Peyer's patch (tissue), 4 donors: ENCODE results near the gene DSCAML1. TPM values are rescaled to one million over a fixed set of nuclear protein-coding genes. Genes with fewer than 3 reads are reported as not detected.

Source experiments
- DNase-seq, 3 donors: peaks; one replicate each; pipeline ENCODE4 v3.0.0-alpha.2; 2017 to 2019
- H3K27ac ChIP-seq, 4 donors: fragments of 200-600 bp; sonication (generic); one replicate each; pipeline ENCODE4 v1.5.1; 2016 to 2019
- H3K27me3 ChIP-seq, 2 donors: fragments of 200-600 bp; sonication (generic); one replicate each; pipeline ENCODE4 v1.5.1; 2019
- H3K36me3 ChIP-seq, 3 donors: fragments of 200-600 bp; sonication (generic); one replicate each; pipeline ENCODE4 v1.5.1; 2016 to 2019
- H3K4me1 ChIP-seq, 4 donors: fragments of 200-600 bp; sonication (generic); one replicate each; pipeline ENCODE4 v1.5.1; 2016 to 2019
- H3K4me3 ChIP-seq, 4 donors: fragments of 200-600 bp; sonication (generic); 1 replicate in 3 of 4; 2 replicates in 1 of 4; pipeline ENCODE4 v1.5.1; 2016 to 2019; ENCODE audit warnings: mild to moderate bottlenecking in 1 of 4
- H3K9me3 ChIP-seq, 4 donors: fragments of 200-600 bp; sonication (generic); one replicate each; pipeline ENCODE4 v1.5.1; 2016 to 2019; ENCODE audit warnings: mild to moderate bottlenecking in 1 of 4
- POLR2A ChIP-seq, 2 donors: fragments of 450-650 bp; IDR thresholded peaks; one replicate each; pipeline ENCODE4 v1.5.1; 2017; ENCODE audit warnings: antibody characterized with exemption in 2 of 2, mild to moderate bottlenecking in 2 of 2, moderate library complexity in 2 of 2
- total RNA-seq, 4 donors: library from RNA; depleted of rRNA; stranded (reverse); fragments of >200 nt; gene quantifications; one replicate each; pipeline ENCODE4 v1.1.0, GENCODE V29; 2016
- TF ChIP-seq, protein P1 (sequence below), 6 experiments: fragments of 450-650 bp in 4 of 6; fragments of 200-600 bp in 2 of 6; sonication (generic) in 1 of 6; IDR thresholded peaks; one replicate each; pipeline ENCODE4 v1.5.1; 2017 to 2019; ENCODE audit warnings: antibody characterized with exemption in 6 of 6, mild to moderate bottlenecking in 3 of 6, moderate library complexity in 1 of 6

DSCAML1 gene
- total RNA-seq, 4 donors from 2014 or later, result 0.18 to 5.8 (median 2.9) TPM

DNA sequence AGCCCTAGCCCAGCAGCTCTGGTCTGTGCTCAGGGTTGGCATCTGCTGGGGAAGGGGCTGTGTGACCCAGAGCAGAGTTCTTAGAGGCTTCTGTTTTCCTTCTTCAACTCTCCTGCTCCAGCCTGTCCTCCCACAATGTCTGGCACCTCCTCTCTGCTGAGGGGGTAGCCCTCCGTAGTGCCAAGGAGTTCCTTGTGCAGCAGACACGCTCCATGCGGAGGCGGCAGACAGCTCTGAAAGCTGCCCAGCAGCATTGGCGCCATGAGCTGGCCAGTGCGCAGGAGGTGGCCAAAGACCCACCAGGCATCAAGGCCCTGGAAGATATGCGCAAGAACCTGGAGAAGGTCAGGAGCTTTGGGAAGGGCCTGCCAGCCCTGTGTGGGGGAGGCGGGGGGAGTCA is 400.0 kb downstream of the DSCAML1 start:
- DNase-seq, result no peak
- Histone ChIP-seq H3K4me1 (no peaks in the 10 kb centered on the region), H3K4me3 (no peak overlapping the region), H3K27me3 (no peaks in the 10 kb centered on the region), H3K27ac (no peak overlapping the region), H3K36me3 (peaks cover 0 to 64% (median 0%) of the 10 kb centered on the region in 3 donors), H3K9me3 (peaks cover 0 to 6% (median 2%) of the 10 kb centered on the region in 4 donors)
- TF ChIP-seq, protein P1, sequence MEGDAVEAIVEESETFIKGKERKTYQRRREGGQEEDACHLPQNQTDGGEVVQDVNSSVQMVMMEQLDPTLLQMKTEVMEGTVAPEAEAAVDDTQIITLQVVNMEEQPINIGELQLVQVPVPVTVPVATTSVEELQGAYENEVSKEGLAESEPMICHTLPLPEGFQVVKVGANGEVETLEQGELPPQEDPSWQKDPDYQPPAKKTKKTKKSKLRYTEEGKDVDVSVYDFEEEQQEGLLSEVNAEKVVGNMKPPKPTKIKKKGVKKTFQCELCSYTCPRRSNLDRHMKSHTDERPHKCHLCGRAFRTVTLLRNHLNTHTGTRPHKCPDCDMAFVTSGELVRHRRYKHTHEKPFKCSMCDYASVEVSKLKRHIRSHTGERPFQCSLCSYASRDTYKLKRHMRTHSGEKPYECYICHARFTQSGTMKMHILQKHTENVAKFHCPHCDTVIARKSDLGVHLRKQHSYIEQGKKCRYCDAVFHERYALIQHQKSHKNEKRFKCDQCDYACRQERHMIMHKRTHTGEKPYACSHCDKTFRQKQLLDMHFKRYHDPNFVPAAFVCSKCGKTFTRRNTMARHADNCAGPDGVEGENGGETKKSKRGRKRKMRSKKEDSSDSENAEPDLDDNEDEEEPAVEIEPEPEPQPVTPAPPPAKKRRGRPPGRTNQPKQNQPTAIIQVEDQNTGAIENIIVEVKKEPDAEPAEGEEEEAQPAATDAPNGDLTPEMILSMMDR (IDR thresholded peaks at IDR 0.05), result no peak
- TF ChIP-seq POLR2A (IDR thresholded peaks at IDR 0.05), result no peak

GRCh38 chr11:117395476-117395875 is 401.5 kb downstream of the DSCAML1 start:
- Histone ChIP-seq H3K4me1 (no peaks in the 10 kb centered on the region), H3K9me3 (peaks cover 0 to 6% (median 2%) of the 10 kb centered on the region in 4 donors), H3K27ac (no peak overlapping the region), H3K27me3 (no peaks in the 10 kb centered on the region), H3K4me3 (no peak overlapping the region), H3K36me3 (peaks cover 0 to 79% (median 0%) of the 10 kb centered on the region in 3 donors)
- TF ChIP-seq POLR2A (IDR thresholded peaks at IDR 0.05), result no peak
- TF ChIP-seq, protein P1 (IDR thresholded peaks at IDR 0.05), result no peak
- DNase-seq, result no peak

GRCh38 chr11:117394221-117394925 is 402.6 kb downstream of the DSCAML1 start:
- H3K4me1 ChIP-seq, result no peaks in the 10 kb centered on the region

GRCh38 chr11:117392979-117393378 is 404.0 kb downstream of the DSCAML1 start:
- H3K27me3 ChIP-seq, result no peaks in the 10 kb centered on the region
- DNase-seq, result no peak
- peaks cover 0 to 85% (median 0%) of the 10 kb centered on the region in 3 donors for H3K36me3 ChIP-seq
- H3K4me1 ChIP-seq, result no peaks in the 10 kb centered on the region
- no peak overlapping the region for H3K27ac ChIP-seq
- no peaks in the 10 kb centered on the region for H3K9me3 ChIP-seq
- no peak overlapping the region for H3K4me3 ChIP-seq
- no peak for TF ChIP-seq POLR2A (IDR thresholded peaks at IDR 0.05)
- TF ChIP-seq, protein P1 (IDR thresholded peaks at IDR 0.05), result no peak

More at GRCh38 chr11:117394221-117394925, 402.6 kb downstream of the DSCAML1 start:
- DNase-seq, result no peak
- peaks cover 0 to 6% (median 2%) of the 10 kb centered on the region in 4 donors for H3K9me3 ChIP-seq
- H3K36me3 ChIP-seq, result peaks cover 0 to 84% (median 0%) of the 10 kb centered on the region in 3 donors
- H3K27ac ChIP-seq, result no peak overlapping the region
- H3K4me3 ChIP-seq, result no peak overlapping the region
- H3K27me3 ChIP-seq, result no peaks in the 10 kb centered on the region
- no peak for TF ChIP-seq POLR2A (IDR thresholded peaks at IDR 0.05)
- TF ChIP-seq, protein P1 (IDR thresholded peaks at IDR 0.05), result no peak

DNA sequence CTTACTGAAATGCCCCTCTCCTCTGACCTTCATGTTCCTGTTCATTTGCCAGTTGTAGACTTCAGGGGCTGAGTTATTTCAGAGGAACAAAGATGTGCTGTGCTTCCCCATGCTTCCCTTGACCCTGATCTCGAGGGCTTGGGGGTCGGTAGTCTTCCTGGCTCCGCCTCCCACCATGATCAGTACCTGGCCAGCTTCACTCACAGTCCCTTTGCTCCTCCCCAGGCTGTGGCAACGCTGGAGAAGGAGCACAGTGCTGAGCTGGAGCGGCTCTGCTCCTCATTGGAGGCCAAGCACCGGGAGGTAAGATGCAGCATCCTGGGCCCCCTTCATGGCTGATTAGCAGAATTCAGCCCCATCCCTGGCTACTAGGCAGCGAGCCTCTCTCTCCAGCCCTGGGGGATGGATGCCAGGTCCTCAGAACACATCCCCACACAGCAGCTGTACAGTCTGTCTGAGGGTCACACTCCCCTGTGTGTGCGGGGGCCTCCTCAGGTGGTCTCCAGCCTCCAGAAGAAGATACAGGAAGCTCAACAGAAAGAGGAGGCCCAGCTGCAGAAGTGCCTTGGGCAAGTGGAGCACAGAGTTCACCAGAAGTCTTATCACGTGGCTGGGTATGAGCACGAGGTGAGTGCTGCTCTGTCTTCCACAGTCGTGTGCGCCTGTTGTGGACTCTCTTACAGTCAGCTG is 404.9 kb downstream of the DSCAML1 start:
- Histone ChIP-seq H3K27ac (no peak overlapping the region), H3K4me1 (no peaks in the 10 kb centered on the region), H3K27me3 (no peaks in the 10 kb centered on the region), H3K36me3 (peaks cover 0 to 86% (median 0%) of the 10 kb centered on the region in 3 donors), H3K9me3 (no peaks in the 10 kb centered on the region), H3K4me3 (no peak overlapping the region)
- TF ChIP-seq, protein P1 (IDR thresholded peaks at IDR 0.05), result no peak
- no peak for TF ChIP-seq POLR2A (IDR thresholded peaks at IDR 0.05)
- no peak for DNase-seq
